Measurements from ENCODE around the gene PPP4R2.

The PPP4R2 gene

GRCh38 chr3:73110530-73110929, 113.9 kb downstream of the PPP4R2 start:
- DNase-seq, result no peak

- DNase-seq, result no peak
Measured at GRCh38 chr3:73114711-73115110, 118.1 kb downstream of the PPP4R2 start.

GRCh38 chr3:73115806-73116205, 119.2 kb downstream of the PPP4R2 start:
- peak in 3 of 56 donors; percentile 6 to 16 (median 15) for DNase-seq

Measured in nucleus accumbens (tissue), 56 donors.